ENCODE results near the gene LMAN2L. TPM values are rescaled to one million over a fixed set of nuclear protein-coding genes. Genes with fewer than 3 reads are reported as not detected.
"Not testable (repeated sequence)": the region's sequence is repeated elsewhere in the genome, so short reads cannot be mapped to it uniquely, and the experiment has no call there.

LMAN2L gene
- total RNA-seq, 1 donor, result 12.2 TPM

GRCh38 chr2:96668771-96669170, 71.1 kb downstream of the LMAN2L start:
- DNase-seq (ENCODE audit: low read depth), result no peak
- TF ChIP-seq CTCF (IDR thresholded peaks at IDR 0.05; ENCODE audit: insufficient read depth, low read length), result no peak
- H3K4me3 ChIP-seq (ENCODE audit: low read depth, low read length), result no peak overlapping the region

GRCh38 chr2:96665717-96666116, 74.1 kb downstream of the LMAN2L start:
- not testable (repeated sequence) for DNase-seq (ENCODE audit: low read depth); H3K4me3 ChIP-seq (ENCODE audit: low read depth, low read length)

GRCh38 chr2:96665083-96665569, 74.7 kb downstream of the LMAN2L start:
- no peak overlapping the region for H3K4me3 ChIP-seq (ENCODE audit: low read depth, low read length)
- DNase-seq (ENCODE audit: low read depth), result peak; percentile 99
- no peak for TF ChIP-seq CTCF (IDR thresholded peaks at IDR 0.05; ENCODE audit: insufficient read depth, low read length)

- TF ChIP-seq CTCF (IDR thresholded peaks at IDR 0.05; ENCODE audit: insufficient read depth, low read length), result no peak
- DNase-seq (ENCODE audit: low read depth), result no peak
Measured at GRCh38 chr2:96664366-96664925, 75.4 kb downstream of the LMAN2L start.

GRCh38 chr2:96663829-96664228, 76.0 kb downstream of the LMAN2L start:
- no peak overlapping the region for H3K4me3 ChIP-seq (ENCODE audit: low read depth, low read length)

More at GRCh38 chr2:96664366-96664925, 75.4 kb downstream of the LMAN2L start:
- no peak overlapping the region for H3K4me3 ChIP-seq (ENCODE audit: low read depth, low read length)

GRCh38 chr2:96663177-96663576, 76.7 kb downstream of the LMAN2L start:
- no peak overlapping the region for H3K4me3 ChIP-seq (ENCODE audit: low read depth, low read length)
- TF ChIP-seq CTCF (IDR thresholded peaks at IDR 0.05; ENCODE audit: insufficient read depth, low read length), result no peak
- DNase-seq (ENCODE audit: low read depth), result no peak

More at GRCh38 chr2:96663829-96664228, 76.0 kb downstream of the LMAN2L start:
- TF ChIP-seq CTCF (IDR thresholded peaks at IDR 0.05; ENCODE audit: insufficient read depth, low read length), result no peak
- DNase-seq (ENCODE audit: low read depth), result no peak

GRCh38 chr2:96662360-96662759, 77.5 kb downstream of the LMAN2L start:
- H3K4me3 ChIP-seq (ENCODE audit: low read depth, low read length), result no peak overlapping the region
- no peak for TF ChIP-seq CTCF (IDR thresholded peaks at IDR 0.05; ENCODE audit: insufficient read depth, low read length)
- no peak for DNase-seq (ENCODE audit: low read depth)
